ENCODE measurements around the gene BANP.

BANP gene

DNA sequence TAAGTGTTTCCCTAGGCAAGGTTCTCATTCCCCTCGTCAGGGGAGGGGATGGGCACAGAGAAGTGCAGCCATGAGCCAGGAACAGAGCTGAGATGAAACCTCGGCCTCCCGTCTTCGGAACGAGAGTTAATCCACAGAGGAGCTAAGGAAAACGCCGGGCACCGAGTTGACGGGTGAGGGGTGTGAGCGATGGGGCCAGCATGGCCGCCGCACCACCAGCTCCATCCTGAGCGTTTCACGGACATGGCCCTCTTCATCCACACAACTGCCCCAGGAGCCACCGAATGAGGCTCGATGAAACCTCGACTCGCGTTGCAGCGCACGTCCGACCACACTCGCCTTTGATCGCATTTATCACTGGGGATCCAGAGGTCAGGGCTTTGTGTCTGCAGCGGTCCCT lies 36.4 kb upstream of the BANP start:
- no peaks in the 10 kb centered on the region for H3K27me3 ChIP-seq (ENCODE audit: insufficient read depth, low read depth, severe bottlenecking)
- no peaks in the 10 kb centered on the region for H3K9me3 ChIP-seq (ENCODE audit: severe bottlenecking)
- H3K36me3 ChIP-seq, result no peaks in the 10 kb centered on the region
- DNase-seq, result no peak
- TF ChIP-seq, protein P1, sequence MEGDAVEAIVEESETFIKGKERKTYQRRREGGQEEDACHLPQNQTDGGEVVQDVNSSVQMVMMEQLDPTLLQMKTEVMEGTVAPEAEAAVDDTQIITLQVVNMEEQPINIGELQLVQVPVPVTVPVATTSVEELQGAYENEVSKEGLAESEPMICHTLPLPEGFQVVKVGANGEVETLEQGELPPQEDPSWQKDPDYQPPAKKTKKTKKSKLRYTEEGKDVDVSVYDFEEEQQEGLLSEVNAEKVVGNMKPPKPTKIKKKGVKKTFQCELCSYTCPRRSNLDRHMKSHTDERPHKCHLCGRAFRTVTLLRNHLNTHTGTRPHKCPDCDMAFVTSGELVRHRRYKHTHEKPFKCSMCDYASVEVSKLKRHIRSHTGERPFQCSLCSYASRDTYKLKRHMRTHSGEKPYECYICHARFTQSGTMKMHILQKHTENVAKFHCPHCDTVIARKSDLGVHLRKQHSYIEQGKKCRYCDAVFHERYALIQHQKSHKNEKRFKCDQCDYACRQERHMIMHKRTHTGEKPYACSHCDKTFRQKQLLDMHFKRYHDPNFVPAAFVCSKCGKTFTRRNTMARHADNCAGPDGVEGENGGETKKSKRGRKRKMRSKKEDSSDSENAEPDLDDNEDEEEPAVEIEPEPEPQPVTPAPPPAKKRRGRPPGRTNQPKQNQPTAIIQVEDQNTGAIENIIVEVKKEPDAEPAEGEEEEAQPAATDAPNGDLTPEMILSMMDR (IDR thresholded peaks at IDR 0.05; ENCODE audit: low read depth, low read length), result no peak
- H3K27ac ChIP-seq, result no peak overlapping the region
- no peak overlapping the region for H3K4me3 ChIP-seq (ENCODE audit: low read depth, low read length)

DNA sequence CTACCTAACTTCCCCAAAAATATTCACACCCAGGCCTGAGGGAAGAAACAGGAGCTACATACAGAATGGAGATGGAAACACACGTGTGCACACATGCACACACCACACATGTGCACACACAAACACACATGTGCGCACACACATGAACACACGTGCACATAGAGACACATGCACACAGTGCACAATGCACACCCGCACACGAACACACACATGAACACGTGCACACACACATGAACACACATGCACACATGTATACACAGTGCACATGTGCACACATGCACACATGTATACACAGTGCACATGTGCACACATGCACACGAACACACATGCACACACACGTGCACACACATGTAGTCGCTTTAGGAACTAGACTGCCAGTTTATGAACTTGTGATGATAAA lies 33.7 kb upstream of the BANP start:
- no peak for DNase-seq
- Histone ChIP-seq H3K36me3 (no peaks in the 10 kb centered on the region), H3K27ac (no peak overlapping the region), H3K4me3 (ENCODE audit: low read depth, low read length) (no peak overlapping the region), H3K9me3 (ENCODE audit: severe bottlenecking) (no peaks in the 10 kb centered on the region), H3K27me3 (ENCODE audit: insufficient read depth, low read depth, severe bottlenecking) (no peaks in the 10 kb centered on the region)
- TF ChIP-seq, protein P1 (IDR thresholded peaks at IDR 0.05; ENCODE audit: low read depth, low read length), result no peak

DNA sequence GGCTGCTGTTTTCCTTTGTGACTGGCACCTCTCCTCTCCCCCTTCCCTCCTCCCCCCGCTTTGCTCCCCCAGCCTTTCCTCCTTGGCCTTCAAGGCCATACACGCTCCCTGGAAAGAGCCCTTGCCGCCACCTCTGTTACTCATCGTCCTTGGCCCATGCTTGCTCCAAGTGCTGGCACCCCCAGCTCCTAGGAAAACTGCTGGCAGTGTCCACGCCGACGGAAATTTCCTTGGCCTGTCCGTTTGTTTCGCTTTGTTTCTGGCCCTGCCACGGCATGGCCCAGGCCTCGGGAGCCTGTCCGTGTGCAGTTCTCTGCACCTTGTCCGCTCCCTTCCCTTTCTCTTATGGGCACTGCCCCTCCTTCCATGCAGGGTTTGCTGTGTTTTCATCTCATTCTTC lies 32.9 kb upstream of the BANP start:
- no peaks in the 10 kb centered on the region for H3K27me3 ChIP-seq (ENCODE audit: insufficient read depth, low read depth, severe bottlenecking)
- TF ChIP-seq, protein P1 (IDR thresholded peaks at IDR 0.05; ENCODE audit: low read depth, low read length), result no peak
- DNase-seq, result no peak
- H3K4me3 ChIP-seq (ENCODE audit: low read depth, low read length), result no peak overlapping the region
- H3K36me3 ChIP-seq, result no peaks in the 10 kb centered on the region
- H3K27ac ChIP-seq, result no peak overlapping the region
- no peaks in the 10 kb centered on the region for H3K9me3 ChIP-seq (ENCODE audit: severe bottlenecking)

DNA sequence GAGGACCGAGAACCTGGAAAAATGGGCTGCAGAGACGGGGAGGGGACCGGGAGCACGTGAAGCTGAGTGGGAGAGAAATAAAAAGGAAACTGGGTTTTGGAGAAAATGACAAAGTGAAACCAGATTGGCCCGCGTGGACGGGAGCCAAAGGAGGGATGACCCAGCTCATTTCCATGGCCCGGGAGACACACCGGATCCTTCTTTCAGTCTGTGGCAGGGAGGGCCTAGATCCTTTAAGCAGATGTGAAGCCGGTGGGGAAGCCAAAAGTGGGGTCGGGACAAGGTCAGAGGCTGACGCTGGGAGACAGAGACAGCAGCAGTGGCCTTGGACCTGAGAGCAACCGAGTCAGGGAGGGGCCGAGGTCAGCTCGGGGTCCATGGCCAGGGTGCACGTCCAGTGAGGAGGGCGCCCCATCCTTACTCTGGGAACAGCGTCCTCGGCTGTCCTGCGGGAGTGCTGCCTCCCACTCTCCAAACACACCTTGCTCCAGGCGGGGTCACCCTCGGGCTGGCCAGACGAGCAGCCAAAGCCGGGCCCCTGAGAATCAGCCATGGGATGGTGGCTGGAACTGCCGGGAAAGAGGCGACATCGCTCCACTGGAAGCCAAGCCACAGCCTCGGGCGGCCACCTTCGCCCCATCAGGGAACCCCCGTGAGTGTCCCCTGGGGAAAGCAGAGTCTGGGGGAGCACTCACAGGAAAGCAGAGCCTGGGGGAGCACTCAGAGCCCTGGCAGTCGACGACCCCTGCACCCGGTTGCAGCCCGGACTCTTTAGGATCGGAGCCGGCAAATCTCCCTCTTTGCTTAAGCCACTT lies 32.2 kb upstream of the BANP start:
- Histone ChIP-seq H3K9me3 (ENCODE audit: severe bottlenecking) (no peaks in the 10 kb centered on the region), H3K27me3 (ENCODE audit: insufficient read depth, low read depth, severe bottlenecking) (no peaks in the 10 kb centered on the region), H3K27ac (no peak overlapping the region), H3K4me3 (ENCODE audit: low read depth, low read length) (no peak overlapping the region), H3K36me3 (no peaks in the 10 kb centered on the region)
- no peak for DNase-seq
- TF ChIP-seq, protein P1 (IDR thresholded peaks at IDR 0.05; ENCODE audit: low read depth, low read length), result no peak

DNA sequence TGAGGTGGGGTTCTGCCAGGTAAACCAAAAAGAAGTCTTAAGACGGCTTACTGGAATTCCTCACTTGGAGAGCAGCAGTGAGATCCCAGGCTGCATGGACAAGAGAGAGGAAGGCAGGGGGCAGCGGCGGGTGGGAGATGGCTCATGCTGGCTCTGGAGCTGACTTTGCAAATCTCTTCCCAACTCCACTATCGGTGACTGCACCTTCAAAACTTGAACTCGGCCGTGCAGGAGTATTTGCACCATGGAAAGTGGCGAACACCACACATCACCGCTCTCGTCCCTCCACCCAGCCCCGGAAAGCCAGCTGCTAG lies 31.6 kb upstream of the BANP start:
- no peaks in the 10 kb centered on the region for H3K27me3 ChIP-seq (ENCODE audit: insufficient read depth, low read depth, severe bottlenecking)
- no peak overlapping the region for H3K4me3 ChIP-seq (ENCODE audit: low read depth, low read length)
- TF ChIP-seq, protein P1 (IDR thresholded peaks at IDR 0.05; ENCODE audit: low read depth, low read length), result no peak
- no peaks in the 10 kb centered on the region for H3K36me3 ChIP-seq
- no peak for DNase-seq
- H3K9me3 ChIP-seq (ENCODE audit: severe bottlenecking), result no peaks in the 10 kb centered on the region
- no peak overlapping the region for H3K27ac ChIP-seq

DNA sequence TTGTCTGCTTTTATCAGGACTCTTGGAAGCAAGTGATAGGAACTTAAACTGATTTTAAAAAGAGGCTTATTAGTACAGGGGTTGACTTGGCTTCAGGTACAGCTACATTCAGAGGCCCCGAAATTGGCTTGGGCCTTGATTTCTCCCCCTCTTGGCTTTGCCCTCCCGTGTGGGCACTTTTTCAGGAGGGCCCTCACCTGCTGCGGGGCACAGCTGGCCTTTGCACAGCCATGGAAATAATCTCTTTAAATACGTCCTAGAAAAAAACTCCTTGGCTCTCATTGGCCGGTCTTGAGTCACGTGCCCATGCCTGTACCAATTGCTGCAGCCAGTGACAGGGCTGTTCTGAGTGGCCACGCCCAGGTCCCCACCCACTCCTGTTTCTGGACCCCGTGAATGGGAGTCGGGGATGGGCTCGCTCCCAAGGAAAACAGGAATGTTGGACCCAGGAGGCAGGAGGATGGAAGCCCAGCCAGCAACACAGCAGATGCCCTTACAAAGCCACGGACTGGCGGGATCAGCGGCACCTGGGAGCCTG lies 29.9 kb upstream of the BANP start:
- no peaks in the 10 kb centered on the region for H3K9me3 ChIP-seq (ENCODE audit: severe bottlenecking)
- no peak overlapping the region for H3K27ac ChIP-seq
- H3K4me3 ChIP-seq (ENCODE audit: low read depth, low read length), result no peak overlapping the region
- TF ChIP-seq, protein P1 (IDR thresholded peaks at IDR 0.05; ENCODE audit: low read depth, low read length), result no peak
- no peaks in the 10 kb centered on the region for H3K27me3 ChIP-seq (ENCODE audit: insufficient read depth, low read depth, severe bottlenecking)
- H3K36me3 ChIP-seq, result no peaks in the 10 kb centered on the region
- DNase-seq, result no peak
